ENCODE measurements around the gene DDR2.

Gene DDR2

GRCh38 chr1:162689745-162690671, 57.7 kb downstream of the DDR2 start:
- TF ChIP-seq ARNTL (CRISPR knock-in tag; IDR thresholded peaks at IDR 0.05; ENCODE audit: borderline replicate concordance, low read depth) (no peak), ESRRG (CRISPR knock-in tag; IDR thresholded peaks at IDR 0.05) (no peak), TSHZ2 (CRISPR knock-in tag; IDR thresholded peaks at IDR 0.05) (no peak), ISL1 (CRISPR knock-in tag; IDR thresholded peaks at IDR 0.05) (no peak), TOX (CRISPR knock-in tag; IDR thresholded peaks at IDR 0.05; ENCODE audit: borderline replicate concordance) (no peak), BACH2 (CRISPR knock-in tag; IDR thresholded peaks at IDR 0.05; ENCODE audit: borderline replicate concordance) (no peak), CSDC2 (CRISPR knock-in tag; IDR thresholded peaks at IDR 0.05) (no peak), TCF4 (CRISPR knock-in tag; IDR thresholded peaks at IDR 0.05; ENCODE audit: borderline replicate concordance) (no peak), PPARA (CRISPR knock-in tag; IDR thresholded peaks at IDR 0.05; ENCODE audit: borderline replicate concordance) (no peak), ZC3H10 (CRISPR knock-in tag; IDR thresholded peaks at IDR 0.05) (no peak)
- peak; percentile 38 for ATAC-seq

GRCh38 chr1:162690672-162691434, 58.6 kb downstream of the DDR2 start:
- peak; percentile 82 for ATAC-seq
- TF ChIP-seq TSHZ2 (CRISPR knock-in tag; IDR thresholded peaks at IDR 0.05) (no peak), ZNF8 (CRISPR knock-in tag; IDR thresholded peaks at IDR 0.05) (no peak), CSDC2 (CRISPR knock-in tag; IDR thresholded peaks at IDR 0.05) (no peak), BACH2 (CRISPR knock-in tag; IDR thresholded peaks at IDR 0.05; ENCODE audit: borderline replicate concordance) (no peak), POU6F1 (CRISPR knock-in tag; IDR thresholded peaks at IDR 0.05; ENCODE audit: borderline replicate concordance, low read depth) (no peak), RARB (CRISPR knock-in tag; IDR thresholded peaks at IDR 0.05) (no peak), TOX (CRISPR knock-in tag; IDR thresholded peaks at IDR 0.05; ENCODE audit: borderline replicate concordance) (0 out of 2 replicates have a peak, but pooled peaks have one; percentile 15), ARNTL (CRISPR knock-in tag; IDR thresholded peaks at IDR 0.05; ENCODE audit: borderline replicate concordance, low read depth) (no peak), PPARA (CRISPR knock-in tag; IDR thresholded peaks at IDR 0.05; ENCODE audit: borderline replicate concordance) (no peak), TCF4 (CRISPR knock-in tag; IDR thresholded peaks at IDR 0.05; ENCODE audit: borderline replicate concordance) (no peak), OSR1 (CRISPR knock-in tag; IDR thresholded peaks at IDR 0.05) (no peak; the same call in 1 of the 2 replicates), CREB5 (CRISPR knock-in tag; IDR thresholded peaks at IDR 0.05; ENCODE audit: low read depth) (no peak), ISL1 (CRISPR knock-in tag; IDR thresholded peaks at IDR 0.05) (no peak), PATZ1 (CRISPR knock-in tag; IDR thresholded peaks at IDR 0.05; ENCODE audit: borderline replicate concordance) (no peak), ZNF565 (CRISPR knock-in tag; conservative IDR thresholded peaks at IDR 0.05; ENCODE audit: low read depth) (no peak), ZFP3 (CRISPR knock-in tag; IDR thresholded peaks at IDR 0.05) (peak; percentile 92), ZC3H10 (CRISPR knock-in tag; IDR thresholded peaks at IDR 0.05) (peak; percentile 61; the same call in 1 of the 2 replicates), ZFP30 (CRISPR knock-in tag; IDR thresholded peaks at IDR 0.05) (no peak), SNAI2 (CRISPR knock-in tag; IDR thresholded peaks at IDR 0.05) (no peak)

All from SK-N-SH treated with all-trans-retinoic acid at 6 μM for 48 hours (cell line).